Forelimb muscle (tissue), 1 donor: Measurements from ENCODE around the gene SESN2. TPM values are rescaled to one million over a fixed set of nuclear protein-coding genes. Genes with fewer than 3 reads are reported as not detected.
"Not testable (repeated sequence)": the region's sequence is repeated elsewhere in the genome, so short reads cannot be mapped to it uniquely, and the experiment has no call there.

Experiments used
- DNase-seq: peaks from one replicate; pipeline ENCODE4 v3.0.0-alpha.2; 2013; ENCODE audit warnings: low read depth
- polyA plus RNA-seq: library from polyadenylated mRNA; unstranded; fragments of 120-200 nt; gene quantifications from one replicate; pipeline ENCODE4 v1.2.1, GENCODE V29; 2013; ENCODE audit not compliant: insufficient read length

Gene SESN2
- polyA plus RNA-seq, 1 donor, result 3.6 TPM

DNA sequence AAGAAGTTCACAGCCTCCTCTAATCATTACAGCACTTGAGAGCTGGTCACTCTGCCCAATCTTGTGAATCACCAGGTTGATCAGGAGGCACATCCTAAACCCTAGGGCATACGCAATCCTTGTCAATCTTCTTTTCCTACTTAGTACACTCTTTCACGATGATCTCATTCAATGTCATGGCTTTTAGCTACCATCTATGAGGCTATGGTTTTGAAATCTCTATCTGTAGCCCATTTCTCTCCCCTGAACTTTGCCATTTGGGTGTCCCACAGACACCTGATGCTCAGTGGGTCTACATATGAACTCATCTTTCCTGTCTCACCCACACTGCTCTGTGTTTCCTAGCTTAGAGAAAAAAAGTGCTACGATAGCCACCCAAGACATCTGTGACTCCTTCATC, 67.7 kb downstream of the SESN2 start:
- no peak for DNase-seq

- DNase-seq, result not testable (repeated sequence)
Measured at GRCh38 chr1:28327431-28327830, 68.1 kb downstream of the SESN2 start.

DNA sequence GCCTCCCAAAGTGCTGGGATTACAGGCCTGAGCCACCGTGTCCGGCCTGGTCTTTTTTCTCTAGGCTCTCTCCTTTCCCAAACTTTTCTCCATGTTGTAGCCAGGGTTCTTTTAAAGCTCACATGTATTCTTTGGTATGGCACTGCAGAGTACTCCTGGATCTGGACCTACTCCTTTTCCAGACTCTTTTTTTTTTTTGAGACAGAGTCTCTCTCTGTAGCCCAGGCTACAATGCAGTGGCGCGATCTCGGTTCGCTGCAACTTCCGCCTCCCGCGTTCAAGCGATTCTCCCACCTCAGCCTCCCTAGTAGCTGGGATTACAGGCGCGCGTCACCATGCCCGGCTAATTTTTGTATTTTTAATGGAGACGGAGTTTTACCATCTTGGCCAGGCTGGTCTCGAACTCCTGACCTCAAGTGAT, 68.9 kb downstream of the SESN2 start:
- no peak for DNase-seq

- no peak for DNase-seq
Measured at GRCh38 chr1:28329395-28330153, 70.3 kb downstream of the SESN2 start.

Other genes with a start within 250 kb of the SESN2 start
- gene EYA3, start 170.9 kb upstream of the SESN2 start, polyA plus RNA-seq, result 16.5 TPM
- 1.7 TPM for gene PTAFR, start 82.8 kb upstream of the SESN2 start, polyA plus RNA-seq
- 76.7 TPM for gene DNAJC8, start 26.5 kb upstream of the SESN2 start, polyA plus RNA-seq
- gene ATP5IF1, start 23.4 kb upstream of the SESN2 start, polyA plus RNA-seq, result 72.6 TPM
- gene MED18, start 69.5 kb downstream of the SESN2 start, polyA plus RNA-seq, result 12.2 TPM
- 23.4 TPM for gene PHACTR4, start 110.2 kb downstream of the SESN2 start, polyA plus RNA-seq
- 25.0 TPM for gene RCC1, start 246.5 kb downstream of the SESN2 start, polyA plus RNA-seq